K562 (cell line): ENCODE data around the gene SPSB1. TPM values are rescaled to one million over a fixed set of nuclear protein-coding genes. Genes with fewer than 3 reads are reported as not detected.
A peak's percentile ranks its signal among the peaks of the same experiment; 100 is the strongest.

Source experiments
- ARID3A ChIP-seq: IDR thresholded peaks from 2 replicates; pipeline ENCODE4 v1.6.1; 2012; ENCODE audit warnings: low read depth, low read length, improper control_type of control experiment, borderline replicate concordance
- BRD9 ChIP-seq: fragments of 450-650 bp; IDR thresholded peaks from 2 replicates; pipeline ENCODE4 v1.6.1; 2018; ENCODE audit warnings: low read depth; ENCODE audit not compliant: partially characterized antibody
- CBX8 ChIP-seq: fragments of 200-600 bp; sonication (generic); IDR thresholded peaks from 2 replicates; pipeline ENCODE4 v1.6.1; 2012; ENCODE audit warnings: borderline replicate concordance, mixed run types, low read depth, mild to moderate bottlenecking, moderate library complexity, mixed read lengths, low read length, control low read depth, inconsistent platforms; ENCODE audit not compliant: poor library complexity, severe bottlenecking; ENCODE audit errors: extremely low read depth
- CEBPB ChIP-seq: fragments of 450-650 bp; IDR thresholded peaks from 2 replicates; pipeline ENCODE4 v1.6.1; 2016; ENCODE audit warnings: missing genetic modification characterization, missing compliant biosample characterization
- CGGBP1 ChIP-seq: fragments of 250-450 bp; sonication (Bioruptor Pico); IDR thresholded peaks from 2 replicates; pipeline ENCODE4 v1.9.0; 2021; ENCODE audit warnings: mild to moderate bottlenecking
- E2F6 ChIP-seq, 2 experiments: IDR thresholded peaks; 2 replicates each; pipeline ENCODE4 v1.6.1; 2011; ENCODE audit warnings: borderline replicate concordance in 1 of 2, control low read depth in 1 of 2, low read depth in 1 of 2, low read length in 1 of 2, mild to moderate bottlenecking in 1 of 2, mixed read lengths in 1 of 2, moderate library complexity in 1 of 2; ENCODE audit not compliant: insufficient read depth in 1 of 2, insufficient read length in 1 of 2, poor library complexity in 1 of 2, severe bottlenecking in 1 of 2; ENCODE audit errors: extremely low read depth in 1 of 2
- FUS ChIP-seq: fragments of 200-400 bp; formaldehyde crosslinking; optimal IDR thresholded peaks from 2 replicates; pipeline ENCODE3; 2017; ENCODE audit warnings: low read depth, low read length
- HSF4 ChIP-seq: fragments of 250-450 bp; sonication (Bioruptor Pico); IDR thresholded peaks from 2 replicates; pipeline ENCODE4 v2.1.2; 2022; ENCODE audit warnings: mild to moderate bottlenecking, moderate library complexity, borderline replicate concordance
- IRF9 ChIP-seq: fragments of 450-650 bp; IDR thresholded peaks from 2 replicates; pipeline ENCODE4 v1.6.1; 2016; ENCODE audit warnings: missing biosample characterization, missing genetic modification characterization
- JUNB ChIP-seq: fragments of 450-650 bp; formaldehyde crosslinking; conservative IDR thresholded peaks from 2 replicates; pipeline ENCODE4 v1.4.0; 2020; ENCODE audit warnings: mild to moderate bottlenecking
- NRF1 ChIP-seq, 2 experiments: fragments of 450-650 bp; IDR thresholded peaks in 1 of 2; conservative IDR thresholded peaks in 1 of 2; 2 replicates each; pipeline ENCODE4 v1.6.1; 2014; ENCODE audit warnings: mild to moderate bottlenecking in 2 of 2
- POU5F1 ChIP-seq: fragments of 150-350 bp; IDR thresholded peaks from 2 replicates; pipeline ENCODE4 v1.6.1; 2014; ENCODE audit warnings: borderline replicate concordance, low read length, low read depth, mild to moderate bottlenecking; ENCODE audit not compliant: partially characterized antibody
- TCF7L2 ChIP-seq: fragments of 150-350 bp; IDR thresholded peaks from 2 replicates; pipeline ENCODE4 v1.6.1; 2016; ENCODE audit warnings: low read depth, mild to moderate bottlenecking, low read length, moderate library complexity
- USF2 ChIP-seq: sonication (generic); formaldehyde crosslinking; IDR thresholded peaks from 2 replicates; pipeline ENCODE4 v1.5.0; 2020; ENCODE audit warnings: missing genetic modification reagents
- ZBTB9 ChIP-seq: fragments of 450-650 bp; formaldehyde crosslinking; IDR thresholded peaks from 2 replicates; pipeline ENCODE4 v1.4.0; 2020; ENCODE audit warnings: mild to moderate bottlenecking, moderate library complexity
- ZNF124 ChIP-seq: sonication (generic); formaldehyde crosslinking; IDR thresholded peaks from 2 replicates; pipeline ENCODE4 v1.8.1; 2022; ENCODE audit warnings: missing genetic modification reagents
- ZNF512 ChIP-seq: IDR thresholded peaks from 2 replicates; pipeline ENCODE4 v1.6.1; 2016; ENCODE audit warnings: missing genetic modification characterization, missing compliant biosample characterization
- ZNF79 ChIP-seq: fragments of 250-450 bp; sonication (Bioruptor Pico); IDR thresholded peaks from 2 replicates; pipeline ENCODE4 v1.4.0; 2020; ENCODE audit warnings: low read depth, mild to moderate bottlenecking, moderate library complexity
- polyA plus RNA-seq, 8 experiments: library from polyadenylated mRNA; depleted of rRNA in 4 of 8; stranded (reverse) in 5 of 8; unstranded in 3 of 8; fragments of >200 nt; fragmentation: Nextera tagmentation in 2 of 8; fragmentation: Illumina TruSeq in 1 of 8; extraction: Ambion mirVana in 2 of 8; extraction: Trizol in 1 of 8; gene quantifications; 2 replicates each; pipeline versions ENCODE4 v1.2.1 to v1.2.3, GENCODE V29; 2011 to 2014; ENCODE audit warnings: inconsistent platforms in 1 of 8, missing spikeins in 1 of 8
- total RNA-seq, 7 experiments: library from RNA; depleted of rRNA in 6 of 7; stranded (reverse); fragments of >200 nt in 6 of 7; fragmentation: Illumina TruSeq in 2 of 7; extraction: Trizol in 2 of 7; gene quantifications; 2 replicates each; pipeline versions ENCODE4 v1.2.1 to v1.2.3, GENCODE V29; 2011 to 2021; ENCODE audit warnings: low replicate concordance in 1 of 7

Gene SPSB1
- total and polyA plus RNA-seq, 9 of the 15 experiments (the other 6 are each of a cell fraction or from before 2014, with no cell fraction given) = 0.06 to 0.35 (median 0.14) TPM; not detected in 6

GRCh38 chr1:9289711-9290485 lies 2.8 kb upstream of the SPSB1 start (continued):
- TF ChIP-seq JUNB (CRISPR knock-in tag) = no peak
- no peak for TF ChIP-seq BRD9
- TF ChIP-seq CGGBP1 (CRISPR knock-in tag) = no peak
- TF ChIP-seq ZNF79 = no peak
- TF ChIP-seq ZNF124 (CRISPR knock-in tag) = no peak
- no peak for TF ChIP-seq POU5F1
- no peak for TF ChIP-seq CBX8
- TF ChIP-seq TCF7L2 = no peak
- no peak for TF ChIP-seq ZBTB9 (CRISPR knock-in tag)
- TF ChIP-seq IRF9 (tag) = 0 out of 2 replicates have a peak, but pooled peaks have one; percentile 12
- peak; percentile 84 for TF ChIP-seq CEBPB (tag)
- TF ChIP-seq ARID3A = no peak
- no peak for TF ChIP-seq USF2
- no peak for TF ChIP-seq E2F6 (IDR thresholded peaks at IDR 0.05; ENCODE audit: borderline replicate concordance in 1 of 2, extremely low read depth in 1 of 2, insufficient read depth in 1 of 2, insufficient read length in 1 of 2, low read depth in 1 of 2, low read length in 1 of 2, poor library complexity in 1 of 2, severe bottlenecking in 1 of 2)
- no peak for TF ChIP-seq NRF1 (conservative IDR thresholded peaks at IDR 0.05 in 1 of 2, IDR thresholded peaks at IDR 0.05 in 1 of 2)
- no peak for TF ChIP-seq HSF4 (CRISPR knock-in tag)
- no peak for TF ChIP-seq FUS
- TF ChIP-seq ZNF512 (tag) = no peak
